Fibroblast of pulmonary artery (primary cell): Measurements from ENCODE around the gene AQR.
"Not testable (repeated sequence)": the region's sequence is repeated elsewhere in the genome, so short reads cannot be mapped to it uniquely, and the experiment has no call there.

Experiments used
- DNase-seq: peaks from one replicate; pipeline ENCODE4 v3.0.0-alpha.2; 2010; ENCODE audit warnings: low read depth
- H3K4me3 ChIP-seq: replicated peaks from 2 replicates; pipeline ENCODE4 v1.5.1; 2011; ENCODE audit warnings: low read depth, mild to moderate bottlenecking, control low read depth, low read length, moderate library complexity
- TF ChIP-seq, protein P1 (sequence below): IDR thresholded peaks from 2 replicates; pipeline ENCODE4 v1.5.1; 2011; ENCODE audit warnings: mild to moderate bottlenecking, control low read depth, low read length, inconsistent platforms; ENCODE audit errors: missing control alignments

AQR gene

DNA sequence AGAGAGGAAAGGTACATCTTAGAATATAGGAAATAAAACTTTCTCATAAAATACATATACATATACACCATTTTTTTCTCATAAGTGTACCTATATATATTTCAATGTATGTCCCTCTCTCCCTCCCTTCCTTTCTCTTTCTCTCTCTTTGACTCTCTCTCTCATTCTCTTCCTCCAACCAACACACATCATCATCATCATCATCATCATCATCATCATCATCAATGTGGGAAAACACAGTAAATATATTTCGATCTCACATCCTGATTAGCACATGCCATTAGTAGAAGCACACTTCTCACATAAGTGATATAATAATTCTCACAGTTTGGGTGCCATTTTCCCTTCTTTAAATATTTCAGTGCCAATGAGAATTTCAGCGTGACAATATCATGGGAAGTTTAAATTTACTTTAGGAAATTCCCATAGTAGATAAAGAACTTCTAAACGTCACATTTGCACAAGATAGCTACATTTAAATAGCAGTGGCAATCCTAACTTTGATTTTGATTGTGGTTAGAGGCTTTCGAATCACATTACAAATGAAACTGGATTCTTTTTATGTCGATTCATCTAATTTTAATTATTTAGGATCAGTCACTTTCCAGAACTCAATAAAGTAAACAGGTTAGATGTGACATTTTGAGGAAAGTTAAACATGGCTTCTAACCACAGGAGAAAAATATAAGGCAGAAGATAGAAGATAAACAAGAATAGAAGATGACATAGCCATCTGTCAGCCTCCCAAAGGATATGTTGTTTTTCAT lies 141.2 kb downstream of the AQR start:
- H3K4me3 ChIP-seq, result no peak overlapping the region
- TF ChIP-seq, protein P1, sequence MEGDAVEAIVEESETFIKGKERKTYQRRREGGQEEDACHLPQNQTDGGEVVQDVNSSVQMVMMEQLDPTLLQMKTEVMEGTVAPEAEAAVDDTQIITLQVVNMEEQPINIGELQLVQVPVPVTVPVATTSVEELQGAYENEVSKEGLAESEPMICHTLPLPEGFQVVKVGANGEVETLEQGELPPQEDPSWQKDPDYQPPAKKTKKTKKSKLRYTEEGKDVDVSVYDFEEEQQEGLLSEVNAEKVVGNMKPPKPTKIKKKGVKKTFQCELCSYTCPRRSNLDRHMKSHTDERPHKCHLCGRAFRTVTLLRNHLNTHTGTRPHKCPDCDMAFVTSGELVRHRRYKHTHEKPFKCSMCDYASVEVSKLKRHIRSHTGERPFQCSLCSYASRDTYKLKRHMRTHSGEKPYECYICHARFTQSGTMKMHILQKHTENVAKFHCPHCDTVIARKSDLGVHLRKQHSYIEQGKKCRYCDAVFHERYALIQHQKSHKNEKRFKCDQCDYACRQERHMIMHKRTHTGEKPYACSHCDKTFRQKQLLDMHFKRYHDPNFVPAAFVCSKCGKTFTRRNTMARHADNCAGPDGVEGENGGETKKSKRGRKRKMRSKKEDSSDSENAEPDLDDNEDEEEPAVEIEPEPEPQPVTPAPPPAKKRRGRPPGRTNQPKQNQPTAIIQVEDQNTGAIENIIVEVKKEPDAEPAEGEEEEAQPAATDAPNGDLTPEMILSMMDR, result no peak
- no peak for DNase-seq

DNA sequence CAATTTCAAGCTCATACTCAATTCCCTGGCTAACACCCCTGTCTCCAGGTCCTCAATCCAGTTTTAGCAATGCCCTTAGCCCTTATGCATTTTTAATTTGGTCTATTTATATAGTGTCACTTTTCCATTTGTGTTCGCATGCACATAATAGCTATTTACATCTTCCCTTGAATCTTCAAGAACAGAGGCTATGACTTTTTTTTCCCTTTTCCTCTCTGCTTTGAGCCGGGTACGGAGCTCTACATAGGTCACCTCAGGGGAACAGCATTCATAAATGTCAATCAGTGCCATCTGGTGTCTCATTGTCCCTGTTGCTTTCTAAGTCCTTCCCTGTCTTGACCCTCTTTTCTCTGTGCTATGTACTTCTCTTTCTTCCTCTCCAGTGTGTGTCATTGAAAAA lies 147.7 kb downstream of the AQR start:
- no peak overlapping the region for H3K4me3 ChIP-seq
- TF ChIP-seq, protein P1, result no peak
- DNase-seq, result no peak

DNA sequence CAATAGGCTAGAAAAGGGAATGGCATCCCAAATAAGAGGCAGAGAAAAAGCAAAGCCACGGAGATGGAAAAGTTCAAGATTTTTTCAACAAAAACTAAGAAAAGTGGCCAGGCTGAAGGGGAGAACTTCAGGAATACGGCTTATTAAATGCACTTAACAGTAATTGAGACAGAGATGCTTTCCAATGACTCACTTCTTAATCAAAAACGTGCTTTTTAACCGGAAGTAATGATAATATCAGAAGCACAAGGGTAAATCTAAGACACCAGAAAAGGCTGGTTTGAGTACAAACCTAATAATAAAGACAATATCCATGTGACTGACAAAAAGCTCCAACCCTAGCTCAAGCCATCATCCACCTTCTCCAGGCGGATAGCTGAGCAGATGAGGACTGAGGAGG lies 149.4 kb downstream of the AQR start:
- DNase-seq, result no peak
- TF ChIP-seq, protein P1, result no peak
- no peak overlapping the region for H3K4me3 ChIP-seq

DNA sequence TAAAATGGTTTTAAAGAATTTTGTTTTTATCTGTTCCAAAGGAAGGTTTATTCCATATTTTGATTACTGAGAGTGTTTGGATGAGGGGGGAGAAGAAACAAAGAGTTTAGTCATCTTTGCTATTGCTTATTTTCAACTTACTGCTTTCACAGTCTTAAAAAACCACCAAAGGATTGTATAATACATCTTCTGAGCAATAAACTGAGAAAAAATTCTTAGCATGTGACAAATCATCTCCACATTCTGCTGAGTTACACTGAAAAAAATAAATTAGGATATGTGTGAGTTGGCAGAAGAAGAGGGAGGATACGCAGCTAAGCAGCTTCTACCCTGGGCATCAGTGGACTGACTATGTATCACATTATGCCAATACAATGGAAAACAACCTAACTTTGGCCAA lies 151.0 kb downstream of the AQR start:
- no peak for DNase-seq
- TF ChIP-seq, protein P1, result no peak
- H3K4me3 ChIP-seq, result no peak overlapping the region

DNA sequence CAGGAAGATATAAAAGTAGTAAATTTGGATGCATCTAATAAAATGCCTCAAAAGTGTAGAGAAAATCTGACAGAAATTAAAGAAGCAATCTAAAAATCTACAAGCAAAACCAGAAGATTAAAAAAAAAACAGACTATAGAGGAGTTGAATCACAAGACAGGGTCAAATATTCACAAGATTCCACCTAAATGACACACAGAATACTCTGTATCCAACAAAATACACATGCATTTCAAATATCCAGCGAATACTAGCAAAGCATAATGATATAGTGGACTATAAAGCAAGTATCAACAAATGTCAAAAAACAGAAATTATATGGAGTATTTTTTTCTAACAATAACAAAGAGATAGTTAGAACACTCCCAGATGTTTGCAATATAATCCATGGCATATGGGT lies 153.7 kb downstream of the AQR start:
- TF ChIP-seq, protein P1, result no peak
- H3K4me3 ChIP-seq, result no peak overlapping the region
- no peak for DNase-seq

DNA sequence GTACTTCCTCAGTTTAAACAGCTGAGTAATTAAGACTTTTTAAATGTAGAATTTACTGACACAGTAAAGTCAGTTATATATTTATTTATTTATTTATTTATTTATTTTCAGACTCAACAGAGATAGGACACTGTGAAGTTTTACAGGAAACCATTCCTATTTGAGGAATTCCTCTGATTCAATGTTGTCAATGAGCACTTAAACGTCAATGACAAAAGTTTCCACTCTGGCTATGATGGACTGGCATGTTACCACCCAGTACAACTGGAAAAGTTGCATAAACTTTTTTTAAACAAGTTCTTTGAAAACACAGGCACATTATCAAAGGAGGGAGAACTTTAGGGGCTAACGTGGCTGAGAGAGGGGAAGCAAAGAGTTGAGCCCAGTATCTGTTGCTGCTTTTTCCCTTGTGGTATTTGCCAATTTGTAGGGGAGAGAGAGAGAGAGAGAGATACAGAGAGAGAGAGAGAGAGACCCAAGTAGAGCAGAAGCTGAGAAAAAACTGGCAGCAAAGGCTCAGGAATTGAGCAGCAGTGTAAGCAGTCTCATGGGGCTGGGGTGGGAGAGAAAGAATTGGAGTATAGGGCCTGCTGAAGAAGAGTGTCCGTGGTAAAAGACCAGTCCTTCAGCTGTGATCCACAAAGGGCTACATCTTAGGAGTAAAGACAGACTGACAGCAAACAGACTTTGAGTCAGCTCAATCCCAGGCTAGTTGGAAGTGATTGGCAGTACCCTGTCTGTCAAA lies 155.9 kb downstream of the AQR start:
- TF ChIP-seq, protein P1, result no peak
- no peak overlapping the region for H3K4me3 ChIP-seq
- no peak for DNase-seq

DNA sequence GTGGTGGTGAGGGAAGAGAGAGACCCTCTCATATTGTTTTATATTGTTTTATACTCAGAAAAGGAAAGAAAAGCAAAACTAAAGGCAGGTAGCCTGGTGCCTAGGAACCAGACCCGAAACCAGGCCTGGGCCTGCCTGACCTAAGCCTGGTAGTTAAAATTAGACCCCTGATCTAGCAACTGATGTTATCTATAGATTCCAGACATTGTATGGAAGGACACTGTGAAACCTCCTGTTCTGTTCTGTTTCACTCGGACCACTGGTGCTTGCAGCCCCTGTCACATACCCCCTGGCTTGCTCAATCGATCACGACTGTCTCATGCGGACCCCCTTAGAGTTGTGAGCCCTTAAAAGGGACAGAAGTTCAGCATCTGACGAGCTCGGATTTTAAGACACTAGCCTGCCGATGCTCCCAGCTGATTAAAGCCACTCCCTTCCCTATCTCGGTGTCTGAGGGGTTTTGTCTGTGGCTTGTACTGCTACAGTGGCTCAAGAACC lies 156.6 kb downstream of the AQR start:
- not testable (repeated sequence) for DNase-seq, H3K4me3 ChIP-seq
